IPS-NIHi7 (cell line): ENCODE data around the gene MAP7.
"Not testable (repeated sequence)": the region's sequence is repeated elsewhere in the genome, so short reads cannot be mapped to it uniquely, and the experiment has no call there.

Experiments
- DNase-seq: peaks from one replicate; pipeline ENCODE4 v3.0.0; 2012; ENCODE audit warnings: mixed read lengths; ENCODE audit errors: extremely low spot score

MAP7 gene

DNA sequence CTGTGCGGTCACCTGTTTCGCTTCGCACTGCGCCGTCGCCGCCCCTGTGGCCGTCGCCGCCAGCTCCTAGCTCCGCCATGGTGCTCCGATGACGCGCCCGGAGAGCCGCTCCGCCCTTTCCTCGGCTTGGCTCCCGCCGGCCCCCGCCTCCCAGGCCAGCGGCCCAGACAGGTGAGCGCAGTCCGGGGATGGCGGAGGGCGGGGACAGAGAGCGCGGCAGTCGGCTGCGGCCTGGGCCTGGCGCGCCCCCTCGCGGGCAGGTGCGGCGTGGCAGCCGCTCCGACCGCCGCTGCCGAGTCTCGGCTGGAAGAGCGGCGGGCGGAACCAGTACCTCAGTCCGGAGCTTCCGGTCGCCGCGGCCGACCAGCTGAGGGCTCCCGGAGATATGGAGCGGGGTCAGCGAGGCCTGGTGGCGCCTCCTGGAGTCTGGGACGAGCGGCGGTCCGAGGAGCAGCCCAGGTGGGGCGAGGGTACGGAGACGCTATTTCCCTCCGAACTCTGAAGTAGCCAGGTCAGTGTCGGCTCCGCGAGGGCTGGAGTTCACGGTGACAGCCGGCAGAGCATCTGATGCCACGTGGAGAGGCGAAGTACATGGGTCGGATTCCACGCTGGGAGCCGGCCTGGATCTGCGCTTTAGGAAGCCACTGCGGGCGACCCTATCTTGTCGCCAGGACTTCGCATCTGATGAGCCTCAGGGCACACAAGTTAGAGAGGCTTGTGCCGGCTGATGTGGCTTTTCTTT, at the start of gene MAP7:
TSS of gene MAP7 (minus strand) at position 93 of the 742 bp plus-strand sequence. CDS start at position 79, 14 bp downstream.
- peak; percentile 96 for DNase-seq

GRCh38 chr6:136599329-136600011, 49.2 kb upstream of the MAP7 start:
- DNase-seq, result no peak

- no peak for DNase-seq
Measured at GRCh38 chr6:136598048-136598447, 47.8 kb upstream of the MAP7 start.

- DNase-seq, result no peak
Measured at GRCh38 chr6:136594671-136595070, 44.4 kb upstream of the MAP7 start.

- DNase-seq, result peak; percentile 32
Measured at GRCh38 chr6:136593748-136594490, 43.7 kb upstream of the MAP7 start.

- DNase-seq, result no peak
Measured at GRCh38 chr6:136592930-136593673, 42.9 kb upstream of the MAP7 start.

DNA sequence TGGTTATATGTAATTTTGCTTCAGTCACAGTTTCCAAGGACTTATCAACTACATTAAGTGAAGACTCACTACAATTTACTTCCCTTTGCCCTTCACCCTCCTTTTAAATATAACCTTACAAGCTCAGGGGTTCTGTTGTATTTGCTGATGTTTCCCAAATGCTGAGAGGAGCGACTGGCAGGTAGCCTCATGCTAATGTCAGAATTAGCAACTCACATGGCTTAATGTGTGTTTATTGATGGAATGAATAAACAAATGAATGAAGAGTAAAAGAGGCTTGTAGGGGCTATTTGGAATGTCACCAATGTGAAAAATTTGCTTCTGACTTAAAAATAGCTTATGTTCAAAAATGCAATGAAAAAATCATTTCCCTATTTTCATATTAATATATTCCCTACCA, 41.4 kb upstream of the MAP7 start:
- no peak for DNase-seq

- not testable (repeated sequence) for DNase-seq
Measured at GRCh38 chr6:136590846-136591245, 40.6 kb upstream of the MAP7 start.

- no peak for DNase-seq
Measured at GRCh38 chr6:136587527-136587926, 37.3 kb upstream of the MAP7 start.

- no peak for DNase-seq
Measured at GRCh38 chr6:136586295-136586694, 36.1 kb upstream of the MAP7 start.

GRCh38 chr6:136585523-136585922, 35.3 kb upstream of the MAP7 start:
- not testable (repeated sequence) for DNase-seq

GRCh38 chr6:136584290-136584689, 34.1 kb upstream of the MAP7 start:
- DNase-seq, result not testable (repeated sequence)

DNA sequence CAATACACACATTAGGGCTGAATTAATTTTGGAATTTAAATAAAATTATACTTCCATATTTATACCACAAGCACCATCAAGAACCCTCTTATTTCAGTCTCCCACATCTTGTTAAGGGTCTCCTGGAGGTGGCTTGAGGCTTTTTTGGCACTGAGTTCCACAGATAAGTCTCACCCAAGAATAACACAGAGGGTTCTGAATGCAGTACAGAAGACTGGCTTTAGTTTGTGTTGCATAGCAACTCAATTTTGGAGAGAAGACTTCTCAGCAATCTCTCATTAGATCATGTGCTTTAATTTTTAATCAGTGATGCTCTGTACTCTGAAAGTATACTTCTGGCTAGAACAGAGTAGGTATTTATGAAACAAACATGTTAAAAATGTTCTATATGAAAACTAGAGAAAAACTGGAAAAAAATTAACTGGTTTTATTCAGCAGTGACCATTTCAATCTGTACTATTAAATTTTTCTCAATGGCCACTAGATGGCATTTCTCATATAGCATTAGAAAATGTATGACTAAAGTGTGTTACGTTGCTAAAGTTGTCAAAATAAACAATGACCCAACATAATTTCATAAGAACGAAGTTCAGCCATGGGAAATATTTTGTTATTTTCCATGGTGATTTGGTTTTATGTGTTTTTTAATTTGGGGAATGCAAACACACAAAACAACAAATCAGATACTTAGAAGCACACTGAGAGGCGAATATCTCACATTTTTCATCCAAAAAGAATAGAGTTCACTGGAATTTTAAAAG, 32.7 kb upstream of the MAP7 start:
- DNase-seq, result no peak

GRCh38 chr6:136579800-136580199, 29.6 kb upstream of the MAP7 start:
- no peak for DNase-seq

- DNase-seq, result no peak
Measured at GRCh38 chr6:136576821-136577220, 26.6 kb upstream of the MAP7 start.

GRCh38 chr6:136571496-136571895, 21.3 kb upstream of the MAP7 start:
- no peak for DNase-seq

DNA sequence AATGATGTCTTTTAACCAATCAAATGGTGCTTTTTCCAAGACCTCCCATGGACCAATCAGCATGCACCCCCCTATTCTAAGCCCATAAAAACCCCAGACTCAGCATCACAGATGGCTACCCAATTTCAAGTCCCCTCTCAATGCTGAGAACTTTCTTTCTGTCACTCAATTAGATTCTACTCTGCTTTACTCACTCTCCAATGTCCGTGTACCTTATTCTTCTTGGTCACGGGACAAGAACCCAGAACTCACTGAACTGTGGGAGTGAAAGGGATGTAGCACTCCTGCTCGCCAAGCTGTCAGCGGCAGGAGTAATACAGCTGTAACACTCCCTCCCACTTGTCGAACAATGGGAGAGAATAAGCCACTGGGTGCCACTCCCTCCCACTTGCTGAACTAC, 20.8 kb upstream of the MAP7 start:
- no peak for DNase-seq

DNA sequence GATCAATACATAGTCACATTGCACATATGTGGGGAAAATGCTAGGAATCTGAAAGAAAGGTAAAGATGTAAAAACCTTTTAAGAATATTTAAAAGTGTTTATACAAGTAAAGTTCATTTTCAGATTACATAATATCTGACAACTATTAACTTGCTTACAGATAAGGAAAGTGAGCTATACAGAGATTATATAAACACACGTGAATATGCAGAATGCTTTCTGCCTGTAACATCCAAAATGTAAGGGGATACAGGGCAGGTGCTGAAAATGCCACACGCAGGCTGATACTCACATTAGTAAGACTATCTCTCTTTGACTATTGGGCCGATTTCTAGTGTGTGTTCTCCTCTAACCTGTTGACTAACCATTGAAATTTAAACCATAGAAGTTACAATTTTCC, 17.9 kb upstream of the MAP7 start:
- no peak for DNase-seq

- no peak for DNase-seq
Measured at GRCh38 chr6:136567688-136568087, 17.5 kb upstream of the MAP7 start.

- DNase-seq, result no peak
Measured at GRCh38 chr6:136566851-136567250, 16.6 kb upstream of the MAP7 start.

GRCh38 chr6:136566007-136566487, 15.8 kb upstream of the MAP7 start:
- DNase-seq, result no peak
